Mammary epithelial cell (primary cell): ENCODE data around the gene PRPF19.

Experiments used
- CTCF ChIP-seq, 2 donors: IDR thresholded peaks in 1 of 2; conservative IDR thresholded peaks in 1 of 2; 2 replicates each; pipeline ENCODE4 v1.5.1; 2011 to 2012; ENCODE audit warnings: inconsistent platforms in 2 of 2, low read length in 2 of 2, mild to moderate bottlenecking in 2 of 2, control low read depth in 1 of 2, low read depth in 1 of 2; ENCODE audit not compliant: insufficient read depth in 1 of 2; ENCODE audit errors: extremely low read depth in 1 of 2
- EZH2 ChIP-seq: IDR thresholded peaks from 2 replicates; pipeline ENCODE4 v1.6.1; 2012; ENCODE audit warnings: low read length, inconsistent platforms, borderline replicate concordance

GRCh38 chr11:60879971-60880588, 26.3 kb downstream of the PRPF19 start:
- TF ChIP-seq CTCF (conservative IDR thresholded peaks at IDR 0.05 in 1 of 2, IDR thresholded peaks at IDR 0.05 in 1 of 2; ENCODE audit: extremely low read depth in 1 of 2, insufficient read depth in 1 of 2, low read depth in 1 of 2, low read length in 2 of 2) (no peak), EZH2 (no peak)
